Ammon's horn (tissue), 1 donor: ENCODE data around the gene DRICH1.
"Not testable (repeated sequence)": the region's sequence is repeated elsewhere in the genome, so short reads cannot be mapped to it uniquely, and the experiment has no call there.

ENCODE experiments used
- DNase-seq: peaks from one replicate; pipeline ENCODE4 v3.0.0-alpha.2; 2016; ENCODE audit warnings: low spot score

Gene DRICH1

DNA sequence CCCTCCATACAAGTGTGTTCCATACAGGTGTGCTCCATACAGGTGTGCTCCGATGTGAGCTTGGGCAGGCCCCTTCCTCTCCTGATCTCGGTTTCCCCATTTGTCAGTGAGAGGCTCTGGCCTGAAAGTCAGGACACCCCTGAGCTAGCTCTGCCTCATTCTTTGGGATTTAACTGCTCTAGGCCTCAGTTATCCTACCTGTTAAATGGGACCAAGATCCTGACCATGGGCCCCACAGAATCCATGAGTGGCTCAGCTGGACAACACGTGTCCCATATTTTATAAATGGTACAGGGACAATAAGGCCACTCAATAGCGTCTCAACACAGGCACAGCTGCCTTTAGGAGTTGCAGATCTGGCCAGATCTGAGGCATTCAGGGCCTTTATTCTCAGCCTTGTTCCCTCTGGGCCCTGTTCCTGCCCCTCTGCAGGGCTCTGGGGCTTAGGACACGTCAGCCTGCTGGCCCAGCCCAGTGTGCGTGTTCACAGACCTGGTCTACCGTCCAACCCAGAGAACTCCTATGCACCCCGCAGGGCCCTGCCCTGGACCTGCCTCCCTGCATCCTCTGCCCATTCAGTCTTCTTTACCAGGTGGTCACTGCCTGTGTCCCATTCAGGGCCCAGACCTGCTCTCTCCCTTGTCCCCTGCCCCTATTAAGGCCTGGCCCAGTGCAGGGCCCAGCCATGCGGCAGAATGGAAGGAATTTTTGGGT lies 33.2 kb downstream of the DRICH1 start:
- no peak for DNase-seq

DNA sequence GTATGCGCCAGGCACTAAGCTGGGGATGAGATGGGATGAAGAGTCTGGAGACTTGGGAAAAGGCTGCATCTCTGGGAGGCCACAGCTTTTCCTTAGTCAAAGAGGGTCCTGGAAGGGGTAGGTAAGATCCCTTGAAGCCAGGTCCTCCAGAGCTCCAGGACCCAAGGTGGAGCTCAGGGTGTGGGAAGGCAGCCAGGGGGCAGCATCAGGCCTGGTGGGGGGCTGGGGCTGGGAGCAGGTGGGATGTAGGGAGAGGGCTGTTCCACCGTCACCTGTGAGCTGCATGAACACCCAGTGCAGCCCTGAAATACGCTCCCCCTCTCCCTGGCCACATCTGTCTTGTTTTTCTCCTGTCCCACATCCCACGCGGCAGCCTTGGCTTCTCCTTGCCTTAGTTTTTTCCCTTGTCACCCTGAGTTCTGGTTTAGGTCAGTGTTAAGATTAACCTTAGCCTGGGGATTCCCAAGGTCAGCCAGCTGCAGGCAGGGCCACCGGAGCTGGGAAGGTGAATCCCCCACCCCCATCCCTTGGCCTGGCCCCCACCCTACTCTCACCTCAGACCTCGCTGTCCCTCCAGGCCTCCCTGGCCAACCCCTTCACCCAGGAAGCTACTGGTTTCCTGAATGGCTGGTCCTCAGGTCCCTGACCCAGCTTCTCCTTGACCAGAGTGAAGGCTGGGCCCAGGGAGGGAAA lies 34.4 kb downstream of the DRICH1 start:
- not testable (repeated sequence) for DNase-seq

DNA sequence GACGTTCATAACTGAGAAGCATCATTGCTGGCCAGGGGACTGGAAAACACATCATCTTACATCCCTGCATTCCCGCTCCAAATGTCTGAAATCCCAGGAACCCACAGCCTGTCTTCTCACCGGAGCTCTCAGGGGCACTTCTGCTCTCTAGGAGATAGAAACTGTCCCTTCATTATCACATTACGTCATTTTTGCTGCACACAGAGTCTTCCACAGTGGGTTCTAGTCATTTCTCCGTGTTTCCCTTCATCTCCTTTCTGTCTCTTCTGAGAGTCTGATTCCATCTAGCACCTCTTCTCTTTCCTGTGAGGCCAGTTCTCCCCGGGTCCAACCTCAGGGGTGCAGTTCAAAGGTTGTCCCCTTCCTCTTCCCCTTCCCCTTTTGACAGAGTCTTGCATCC lies 36.2 kb downstream of the DRICH1 start:
- not testable (repeated sequence) for DNase-seq

DNA sequence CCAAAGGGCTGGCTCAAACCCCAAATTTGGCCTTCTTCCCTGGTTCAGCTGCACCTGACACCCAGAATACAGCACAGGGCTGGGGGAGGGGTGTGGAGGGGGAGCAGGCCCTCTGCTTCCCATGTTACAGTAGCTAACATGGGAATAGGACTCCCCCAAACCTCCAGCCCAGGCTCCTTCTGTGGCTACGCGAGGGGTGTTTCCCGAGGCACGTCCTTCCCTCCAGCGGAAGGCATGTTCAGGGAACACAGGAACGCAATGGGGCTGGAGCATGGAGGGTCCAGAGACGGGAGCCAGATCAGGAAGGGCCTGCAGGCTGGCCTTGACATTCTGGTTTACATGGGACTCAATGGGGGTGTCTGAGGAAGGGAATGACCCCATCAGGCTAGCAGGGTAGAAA lies 40.3 kb downstream of the DRICH1 start:
- no peak for DNase-seq

DNA sequence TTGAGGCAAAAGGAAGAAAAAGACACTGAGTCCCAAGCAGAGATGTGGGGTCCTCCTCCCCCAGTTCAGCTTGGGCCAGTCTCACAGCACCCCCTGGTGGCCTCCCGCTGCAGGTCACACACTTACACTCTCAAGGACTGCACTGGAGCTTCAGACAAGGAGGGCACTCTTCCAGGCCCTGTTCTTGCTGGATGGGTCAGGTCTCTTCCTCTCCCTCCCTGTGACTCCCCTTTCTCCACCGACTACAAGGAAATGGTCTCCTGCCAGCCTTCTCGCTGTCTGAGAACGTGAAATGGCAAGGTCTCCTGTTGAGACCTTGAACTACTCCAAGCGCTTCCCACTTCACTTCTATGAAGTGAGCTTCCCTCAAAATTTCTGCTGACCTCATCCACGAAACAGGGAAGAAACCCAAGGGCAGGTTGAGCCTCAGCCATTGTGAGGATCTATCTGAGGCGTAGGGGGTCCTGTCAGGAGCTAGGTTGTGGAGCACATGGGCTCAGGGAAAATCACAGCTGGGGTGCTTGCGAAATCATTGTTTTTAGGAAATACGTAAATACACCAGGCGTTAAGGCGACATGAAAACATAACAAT lies 40.8 kb downstream of the DRICH1 start:
- peak; percentile 75 for DNase-seq

DNA sequence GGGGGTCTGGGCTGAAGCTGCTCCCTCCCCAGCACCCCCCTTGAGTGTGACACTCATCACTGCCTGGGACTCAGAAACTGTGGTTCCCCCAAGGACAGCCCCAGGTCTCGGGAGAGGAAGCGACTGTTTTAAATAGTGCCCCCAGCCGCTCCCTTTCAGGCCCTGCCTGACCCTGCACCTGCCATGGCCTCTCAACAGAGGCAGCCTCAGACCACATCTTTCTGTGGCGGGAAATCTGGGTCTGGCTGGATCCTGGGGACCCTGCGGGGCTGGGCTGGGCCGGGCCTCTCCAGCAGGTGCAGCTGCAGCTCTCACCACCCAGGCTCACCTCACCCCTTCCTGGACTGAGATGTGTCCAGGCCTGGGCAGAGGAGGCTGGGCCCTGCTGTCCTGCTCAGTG lies 48.3 kb downstream of the DRICH1 start:
- no peak for DNase-seq

DNA sequence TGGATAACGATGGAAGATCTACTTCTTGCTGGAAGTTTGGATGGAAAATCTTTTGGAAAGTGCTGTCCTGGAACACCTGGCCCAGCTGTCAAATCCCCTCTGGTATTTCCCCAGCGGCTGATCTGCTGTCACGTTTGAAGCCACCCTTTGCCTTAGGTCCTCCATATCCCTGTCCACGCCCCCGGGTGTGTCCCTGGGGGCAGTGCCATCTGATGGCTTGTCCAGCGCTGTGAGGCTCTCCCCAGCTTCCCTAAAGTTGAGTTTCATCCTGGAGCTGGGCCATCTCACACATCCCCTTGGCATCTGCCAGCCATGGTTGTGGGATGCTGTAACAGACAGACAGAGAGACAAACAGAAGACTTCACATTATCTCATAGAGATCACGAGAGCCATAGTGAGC lies 49.0 kb downstream of the DRICH1 start:
- no peak for DNase-seq

DNA sequence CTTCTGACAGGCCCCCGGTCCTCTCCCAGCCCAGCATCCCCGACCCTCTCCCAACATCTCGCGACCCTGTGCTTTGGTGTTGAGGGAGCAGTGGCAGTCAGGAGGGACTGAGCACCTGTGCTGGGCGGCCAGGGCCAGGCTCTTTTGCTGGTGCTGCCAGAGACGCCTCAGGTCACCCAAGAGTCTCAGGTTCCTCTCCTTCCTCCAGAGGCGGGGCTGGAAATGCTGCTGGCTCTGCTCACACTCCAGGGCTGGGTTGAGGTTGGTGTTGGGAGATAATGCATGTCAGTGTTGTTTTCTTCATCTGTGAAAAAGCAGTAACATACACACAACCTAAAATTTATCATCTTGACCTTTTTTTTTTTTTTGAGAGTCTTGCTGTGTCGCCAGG lies 50.9 kb downstream of the DRICH1 start:
- DNase-seq = no peak

DNA sequence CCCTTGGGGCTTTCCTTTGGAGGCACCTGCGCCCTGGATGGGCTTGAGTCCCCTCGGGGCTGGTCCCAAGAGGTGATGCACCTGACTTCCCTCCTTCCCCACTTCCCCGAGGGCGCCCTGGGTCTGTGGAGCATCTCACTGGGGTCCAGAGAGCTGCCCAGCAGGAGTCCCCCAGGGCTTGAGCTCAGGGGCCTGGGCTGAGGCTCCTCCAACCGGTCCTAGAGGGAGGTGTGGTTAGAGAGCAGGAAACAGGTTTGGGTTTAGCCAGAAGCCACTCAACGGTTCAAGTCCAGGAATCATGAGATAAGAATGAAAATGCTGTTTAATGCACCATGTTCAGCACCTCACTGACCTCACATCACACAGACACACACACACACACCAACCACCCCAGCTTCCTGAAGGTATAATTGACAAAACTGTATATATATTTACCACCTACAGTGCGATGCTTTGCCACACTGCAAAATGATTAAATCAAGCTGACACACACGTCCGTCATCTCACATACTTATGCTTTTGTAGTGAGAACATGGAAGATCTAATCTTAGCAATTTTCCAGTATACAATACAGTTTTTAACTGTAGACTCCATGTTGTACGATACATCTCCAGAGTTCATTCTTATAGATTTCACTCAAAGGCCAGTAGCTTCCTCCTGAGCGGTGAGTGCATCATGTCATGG lies 51.4 kb downstream of the DRICH1 start:
- no peak for DNase-seq

DNA sequence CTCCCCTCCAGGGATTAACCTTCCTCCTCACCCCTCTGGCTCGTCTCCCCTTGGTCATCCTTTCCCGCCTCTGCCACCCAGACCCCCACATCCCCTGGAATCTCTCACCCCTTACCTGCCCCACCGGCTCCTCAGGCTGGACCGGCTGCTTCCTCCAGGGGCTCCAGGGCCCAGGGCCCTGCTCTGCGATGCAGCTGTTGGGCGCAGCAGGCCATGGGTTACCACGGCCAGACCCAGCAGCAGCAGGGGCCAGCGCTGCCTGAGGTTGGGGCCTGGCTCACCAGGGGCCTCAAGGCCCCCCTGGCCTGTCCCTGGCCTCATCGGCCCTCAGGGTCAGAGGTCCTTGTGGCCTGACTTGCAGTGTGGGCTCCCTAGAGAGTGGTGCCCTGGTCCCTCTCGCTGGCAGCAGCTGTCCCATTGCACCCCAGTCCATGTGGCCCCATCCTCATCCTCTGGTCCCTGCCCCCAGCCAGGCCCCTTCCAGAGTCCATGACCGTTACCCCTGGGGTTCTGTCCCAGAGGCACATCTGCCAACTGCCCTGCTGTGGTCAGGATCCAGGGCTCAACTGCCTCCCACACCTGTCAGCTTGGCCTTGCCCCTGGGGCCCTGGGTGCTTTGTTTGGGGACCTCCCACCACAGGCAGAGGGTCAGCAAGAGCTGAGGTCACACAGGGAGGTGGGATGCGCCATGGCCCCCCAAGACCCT lies 52.1 kb downstream of the DRICH1 start, which contains the start of gene IGLL1:
Gene IGLL1 (minus strand): TSS at position 421 of the 706 bp plus-strand sequence. CDS start 100 bp downstream, at position 321.
- DNase-seq = no peak

DNA sequence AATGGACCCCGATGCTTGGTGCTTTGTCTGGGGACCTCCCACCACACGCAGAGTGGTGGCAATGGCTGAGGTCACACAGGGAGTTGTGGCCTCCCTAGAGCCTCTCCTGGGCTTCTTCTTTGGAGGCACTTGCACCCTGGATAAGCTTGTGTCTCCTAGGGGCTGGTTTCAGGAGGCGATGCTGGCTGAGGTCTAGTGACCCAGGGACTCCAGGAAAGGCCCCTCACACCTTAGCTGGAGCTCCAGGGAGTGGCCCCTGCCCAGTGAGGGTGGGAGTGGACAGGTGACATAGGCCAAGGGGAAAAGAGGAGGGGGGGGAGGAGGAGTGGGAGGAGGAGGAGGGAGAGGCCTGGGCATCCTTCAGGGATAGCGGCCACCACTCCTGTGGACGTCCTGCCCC lies 52.8 kb downstream of the DRICH1 start:
- DNase-seq = no peak

DNA sequence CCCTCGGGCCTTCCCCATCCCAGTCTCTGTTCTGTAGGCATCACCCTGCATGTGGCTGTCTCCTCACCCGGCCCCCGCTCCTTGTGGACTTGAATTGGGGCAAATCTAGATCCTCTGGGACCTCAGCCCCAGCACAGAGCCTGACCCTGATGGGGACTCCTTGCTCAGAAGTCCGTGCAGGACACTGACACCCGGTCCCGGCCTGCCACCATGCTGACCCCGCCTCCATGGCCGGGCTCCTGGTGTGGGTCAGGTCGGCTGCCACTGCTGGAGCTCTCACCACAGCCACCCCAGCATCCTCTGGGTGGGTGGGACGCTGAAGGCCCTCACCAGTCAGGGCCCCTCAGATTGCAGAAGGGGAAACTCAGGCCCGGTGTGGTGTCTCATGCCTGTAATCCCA lies 53.8 kb downstream of the DRICH1 start:
- no peak for DNase-seq

DNA sequence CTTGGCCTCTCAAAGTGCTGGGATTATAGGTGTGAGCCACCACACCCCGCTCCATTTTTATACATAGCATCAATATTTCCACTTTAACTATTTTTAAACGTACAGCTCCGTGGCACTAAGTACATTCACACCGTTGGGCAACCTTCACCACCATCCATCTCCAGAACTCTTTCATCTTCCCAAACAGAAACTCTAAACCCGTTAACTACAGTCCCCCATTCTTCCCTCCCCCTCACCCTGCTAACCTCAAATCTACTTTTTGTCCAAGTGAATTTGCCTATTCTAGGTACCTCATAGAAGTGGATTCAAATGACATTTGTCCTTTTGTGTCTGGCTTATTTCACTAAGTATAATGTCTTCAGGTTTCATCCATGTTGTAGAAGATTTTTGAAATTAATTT lies 55.4 kb downstream of the DRICH1 start:
- no peak for DNase-seq

DNA sequence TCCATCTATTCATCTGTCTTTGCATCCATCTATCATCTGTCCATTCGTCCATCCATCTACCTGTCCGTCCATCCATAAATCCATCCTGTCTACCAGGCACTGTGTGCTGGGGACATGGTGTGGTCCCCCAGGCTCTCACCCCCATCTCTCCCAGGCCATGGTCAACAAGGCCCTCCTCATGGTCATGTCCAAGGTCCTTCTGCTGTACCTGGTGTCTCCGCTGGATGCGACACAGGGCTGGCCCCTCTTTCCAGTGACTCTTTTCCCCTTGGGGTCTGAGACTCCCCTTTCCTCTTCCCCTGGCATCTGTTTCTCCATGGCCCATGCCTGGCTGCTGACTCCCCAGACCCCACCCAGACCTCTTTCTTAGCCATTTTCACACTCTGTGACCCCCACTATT lies 56.5 kb downstream of the DRICH1 start:
- no peak for DNase-seq

DNA sequence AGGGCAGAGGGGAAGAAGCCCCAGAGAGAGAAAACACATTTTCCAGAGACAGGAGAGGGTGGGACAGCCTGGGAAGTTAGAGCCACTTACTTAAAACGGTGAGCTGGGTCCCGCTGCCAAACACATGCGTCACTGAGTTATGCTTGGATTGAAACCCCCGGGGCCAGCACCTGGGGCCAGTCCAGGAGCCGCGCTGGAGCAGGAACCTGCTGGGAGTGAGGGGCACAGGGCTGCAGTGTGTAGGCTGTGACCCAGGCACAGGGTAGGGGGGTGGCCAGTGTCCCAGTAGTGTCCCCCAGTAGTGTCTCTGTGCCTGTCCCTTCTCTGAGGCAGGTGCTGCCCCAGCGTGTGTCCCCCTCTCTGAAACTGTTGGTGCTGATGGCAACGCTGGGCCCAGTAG lies 57.2 kb downstream of the DRICH1 start:
- no peak for DNase-seq

DNA sequence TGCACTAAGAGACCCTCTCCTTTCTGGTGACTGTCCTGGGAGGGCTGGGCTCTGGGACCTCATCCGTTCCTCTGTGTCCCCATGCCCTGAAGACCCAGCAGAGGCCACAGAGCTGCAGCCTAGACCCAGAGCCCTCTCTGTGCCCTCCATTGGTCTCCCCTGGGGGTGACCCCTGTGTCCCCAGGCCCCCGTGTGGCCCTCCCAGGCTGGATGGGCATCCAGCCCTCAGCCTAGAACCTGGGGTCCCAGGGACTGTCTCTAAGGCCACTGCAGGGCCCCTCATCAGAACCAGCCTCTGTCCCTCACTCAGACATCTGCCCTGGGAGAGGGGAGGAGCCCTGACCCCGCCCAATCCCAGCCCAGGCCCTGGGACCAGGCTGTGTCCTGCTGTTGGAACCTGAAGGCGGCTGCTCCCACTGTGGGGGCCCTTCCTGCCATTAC lies 57.7 kb downstream of the DRICH1 start:
- DNase-seq = no peak

DNA sequence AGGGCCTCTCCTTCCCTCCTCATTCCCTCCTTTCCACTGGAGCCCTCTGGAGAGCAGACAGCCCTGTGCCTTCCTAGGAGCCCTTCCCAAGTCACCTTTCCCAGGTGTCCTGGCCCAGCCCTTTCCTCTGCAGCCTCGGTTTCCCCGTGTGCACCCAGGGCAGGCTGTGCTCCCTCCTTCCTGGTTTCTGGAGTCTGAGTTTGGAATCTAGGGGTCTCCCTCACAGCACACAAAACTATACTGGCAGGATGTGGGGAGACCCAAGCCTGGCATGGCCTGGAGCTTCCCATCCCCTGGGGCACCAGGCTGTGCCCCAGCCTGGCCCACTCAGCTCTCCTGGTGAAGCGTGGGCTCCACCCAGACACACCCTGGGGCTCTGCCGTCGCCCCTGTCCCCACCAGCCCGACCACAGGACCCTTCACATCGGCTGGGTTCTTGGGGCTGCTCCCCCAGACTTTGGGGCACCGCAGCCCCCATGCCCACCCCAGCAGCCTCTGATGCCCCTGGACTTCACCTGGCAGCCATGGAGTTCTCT lies 58.4 kb downstream of the DRICH1 start:
- DNase-seq = not testable (repeated sequence)

DNA sequence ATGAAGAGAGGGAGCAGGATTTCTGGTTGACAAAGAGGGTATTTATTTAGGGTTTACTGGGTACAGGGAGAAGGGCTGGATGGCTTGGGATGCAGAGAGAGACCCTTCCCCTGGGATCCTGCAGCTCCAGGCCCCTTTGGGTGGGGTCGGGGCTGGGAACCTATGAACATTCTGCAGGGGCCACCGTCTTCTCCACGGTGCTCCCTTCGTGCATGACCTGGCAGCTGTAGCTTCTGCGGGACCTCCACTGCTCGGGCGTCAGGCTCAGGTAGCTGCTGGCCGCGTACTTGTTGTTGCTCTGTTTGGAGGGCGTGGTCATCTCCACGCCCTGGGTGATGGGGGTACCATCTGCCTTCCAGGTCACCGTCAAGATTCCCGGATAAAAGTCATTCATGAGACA lies 59.0 kb downstream of the DRICH1 start:
- not testable (repeated sequence) for DNase-seq

DNA sequence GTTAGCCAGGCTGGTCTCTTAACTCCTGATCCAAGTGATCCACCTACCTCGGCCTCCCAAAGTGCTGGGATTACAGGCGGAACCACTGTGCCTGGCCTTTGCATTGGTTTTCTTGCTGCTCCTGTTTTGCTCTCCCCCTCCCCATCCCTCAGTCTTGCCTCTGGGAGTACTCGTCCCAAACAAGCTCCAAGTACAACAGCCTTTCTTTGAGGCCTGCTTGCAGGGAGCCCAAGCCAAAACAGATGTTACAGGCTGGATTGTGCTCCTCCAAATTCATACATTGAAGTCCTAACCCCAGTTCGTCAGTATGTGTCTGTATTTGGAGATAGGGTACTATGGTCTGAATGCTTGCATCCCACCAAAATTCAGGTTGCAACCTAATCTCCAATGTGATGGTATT lies 60.6 kb downstream of the DRICH1 start:
- DNase-seq = no peak

DNA sequence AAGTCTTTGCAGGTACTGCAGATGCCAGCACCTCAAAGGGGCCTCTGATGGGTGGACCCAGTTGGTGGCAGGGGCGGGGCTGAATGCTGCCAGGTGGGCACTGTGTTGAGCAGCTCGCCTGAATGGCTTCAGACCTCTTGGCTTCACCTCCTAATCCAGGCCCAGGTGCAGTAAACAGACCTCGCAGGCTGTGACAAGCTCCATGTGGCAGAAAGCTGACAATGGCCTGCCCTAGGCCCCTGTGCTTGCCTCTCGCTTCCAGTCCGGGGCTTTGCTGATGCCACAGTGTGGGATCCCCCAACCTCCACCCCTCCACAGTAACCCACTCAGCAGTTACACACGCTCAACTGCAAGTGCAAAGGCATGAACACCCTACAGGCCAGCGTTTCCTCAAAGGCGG lies 61.4 kb downstream of the DRICH1 start:
- DNase-seq = no peak

DNA sequence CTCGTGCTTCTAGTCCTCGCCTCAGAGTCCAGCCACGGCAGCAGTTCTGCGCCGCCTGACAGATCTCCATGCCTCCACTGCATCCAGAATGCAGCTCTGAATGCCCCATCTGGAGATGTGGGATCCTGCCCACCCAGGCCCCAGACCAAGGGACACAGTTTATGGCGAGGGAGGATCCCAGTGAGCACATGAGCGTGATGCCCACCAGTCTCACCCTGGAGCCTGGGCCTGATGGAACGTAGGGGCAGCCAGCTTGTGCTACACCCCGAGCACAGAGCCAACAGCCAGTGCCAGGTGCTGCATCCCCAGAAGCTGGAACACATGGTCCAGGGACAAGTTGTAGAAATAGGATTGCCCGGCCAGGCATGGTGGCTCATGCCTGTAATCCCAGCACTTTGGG lies 62.4 kb downstream of the DRICH1 start:
- no peak for DNase-seq

DNA sequence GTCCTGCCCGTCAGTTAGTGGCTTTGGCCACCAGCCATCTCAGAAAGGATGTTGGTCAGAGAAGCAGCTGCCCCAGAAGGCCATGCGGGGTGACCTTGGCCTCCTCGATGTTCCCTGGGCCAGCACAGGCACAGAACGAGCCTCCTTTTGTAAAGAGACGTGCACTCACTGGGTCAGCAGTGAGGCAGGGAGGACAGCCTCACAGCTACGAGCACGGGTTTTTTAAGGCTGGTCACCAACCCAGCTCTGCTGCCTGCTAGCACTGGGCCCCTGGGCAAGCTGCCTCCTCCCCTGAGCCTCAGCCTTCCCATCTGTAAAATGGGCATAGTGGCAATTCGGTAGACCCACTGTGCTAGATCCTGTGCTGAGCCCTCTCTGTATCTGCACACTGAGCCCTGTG lies 62.8 kb downstream of the DRICH1 start:
- no peak for DNase-seq
